HEK293T (cell line): ENCODE data around the gene PGBD5.

Source experiments
- CTCF ChIA-PET: fragments of 350-600 bp; formaldehyde crosslinking; extraction: SDS; loops from one replicate; lab custom pipeline; 2021; ENCODE audit warnings: antibody characterized with exemption, inconsistent platforms; lab: Yijun Ruan, JAX
- POLR2A ChIA-PET: fragments of 350-600 bp; formaldehyde crosslinking; extraction: SDS; loops from one replicate; lab custom pipeline; 2020; ENCODE audit warnings: antibody characterized with exemption, inconsistent platforms; lab: Yijun Ruan, JAX
- DNase-seq: peaks from one replicate; pipeline ENCODE4 v3.0.0; 2012; ENCODE audit warnings: mixed read lengths; ENCODE audit errors: extremely low spot score
- ARNT ChIP-seq: fragments of 450-650 bp; IDR thresholded peaks from 2 replicates; pipeline ENCODE4 v1.6.1; 2017; ENCODE audit warnings: mild to moderate bottlenecking
- BHLHE40 ChIP-seq: fragments of 450-650 bp; IDR thresholded peaks from 2 replicates; pipeline ENCODE4 v1.6.1; 2016; ENCODE audit warnings: mild to moderate bottlenecking, moderate library complexity, borderline replicate concordance
- CTBP1 ChIP-seq: fragments of 450-650 bp; IDR thresholded peaks from 2 replicates; pipeline ENCODE4 v1.6.1; 2016; ENCODE audit warnings: borderline replicate concordance
- ELF4 ChIP-seq: fragments of 450-650 bp; IDR thresholded peaks from 2 replicates; pipeline ENCODE4 v1.6.1; 2017; ENCODE audit warnings: antibody characterized with exemption
- FOXA1 ChIP-seq: fragments of 450-650 bp; IDR thresholded peaks from 2 replicates; pipeline ENCODE4 v1.6.1; 2016; ENCODE audit warnings: mild to moderate bottlenecking
- FOXK2 ChIP-seq: fragments of 450-650 bp; IDR thresholded peaks from 2 replicates; pipeline ENCODE4 v1.6.1; 2016; ENCODE audit warnings: mild to moderate bottlenecking
- FOXM1 ChIP-seq: fragments of 450-650 bp; IDR thresholded peaks from 2 replicates; pipeline ENCODE4 v1.6.1; 2017; ENCODE audit warnings: mild to moderate bottlenecking, borderline replicate concordance
- HDGF ChIP-seq: fragments of 450-650 bp; IDR thresholded peaks from 2 replicates; pipeline ENCODE4 v1.6.1; 2017; ENCODE audit warnings: antibody characterized with exemption, borderline replicate concordance
- L3MBTL2 ChIP-seq: fragments of 450-650 bp; conservative IDR thresholded peaks from 2 replicates; pipeline ENCODE4 v1.6.1; 2016; ENCODE audit warnings: mild to moderate bottlenecking
- LEF1 ChIP-seq: fragments of 450-650 bp; IDR thresholded peaks from 2 replicates; pipeline ENCODE4 v1.6.1; 2017; ENCODE audit warnings: mild to moderate bottlenecking, borderline replicate concordance
- NFRKB ChIP-seq: fragments of 450-650 bp; IDR thresholded peaks from 2 replicates; pipeline ENCODE4 v1.6.1; 2016; ENCODE audit warnings: mild to moderate bottlenecking, moderate library complexity
- SP1 ChIP-seq: fragments of 450-650 bp; IDR thresholded peaks from 2 replicates; pipeline ENCODE4 v1.6.1; 2017
- SUZ12 ChIP-seq: fragments of 450-650 bp; IDR thresholded peaks from 2 replicates; pipeline ENCODE4 v1.6.1; 2016; ENCODE audit warnings: mild to moderate bottlenecking
- TARDBP ChIP-seq: fragments of 450-650 bp; IDR thresholded peaks from 2 replicates; pipeline ENCODE4 v1.6.1; 2016
- ZNF384 ChIP-seq: fragments of 450-650 bp; IDR thresholded peaks from 2 replicates; pipeline ENCODE4 v1.6.1; 2016
- TF ChIP-seq, protein P1 (sequence below): fragments of 450-650 bp; IDR thresholded peaks from 2 replicates; pipeline ENCODE4 v1.6.1; 2016

PGBD5 gene

DNA sequence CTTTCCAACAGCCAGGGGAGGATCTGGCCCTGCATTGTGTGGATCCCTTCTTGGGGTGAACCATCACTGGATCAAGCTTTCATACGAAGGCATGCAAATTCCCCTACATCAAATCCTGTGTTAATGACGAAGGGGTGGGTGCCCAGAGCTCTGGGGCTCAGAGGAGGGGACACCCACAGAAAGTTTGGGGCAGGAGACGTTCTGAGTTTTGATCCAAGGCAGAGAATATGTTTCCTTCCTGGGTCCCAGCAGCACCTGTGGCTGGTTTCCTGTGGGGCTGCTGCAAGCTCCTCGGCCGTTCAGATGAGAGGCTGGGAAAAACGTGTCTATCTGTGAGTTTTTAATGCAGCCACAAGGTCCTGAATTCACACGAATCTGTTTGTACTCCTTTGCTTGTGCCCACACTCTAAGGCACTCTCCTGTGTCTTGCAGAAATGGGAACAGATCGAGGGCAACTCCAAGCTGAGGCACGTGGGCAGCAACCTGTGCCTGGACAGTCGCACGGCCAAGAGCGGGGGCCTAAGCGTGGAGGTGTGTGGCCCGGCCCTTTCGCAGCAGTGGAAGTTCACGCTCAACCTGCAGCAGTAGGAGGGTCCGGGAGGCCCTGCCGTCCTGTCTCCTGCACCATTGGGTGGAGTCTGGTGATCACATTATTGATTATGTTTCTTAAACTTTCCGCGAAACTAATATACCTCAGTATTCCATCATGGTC is 147.1 kb downstream of the PGBD5 start:
- DNase-seq, result no peak
- ChIA-PET POLR2A (no interaction called here), CTCF (no interaction called here)
- TF ChIP-seq ARNT, result no peak
- TF ChIP-seq L3MBTL2, result no peak

DNA sequence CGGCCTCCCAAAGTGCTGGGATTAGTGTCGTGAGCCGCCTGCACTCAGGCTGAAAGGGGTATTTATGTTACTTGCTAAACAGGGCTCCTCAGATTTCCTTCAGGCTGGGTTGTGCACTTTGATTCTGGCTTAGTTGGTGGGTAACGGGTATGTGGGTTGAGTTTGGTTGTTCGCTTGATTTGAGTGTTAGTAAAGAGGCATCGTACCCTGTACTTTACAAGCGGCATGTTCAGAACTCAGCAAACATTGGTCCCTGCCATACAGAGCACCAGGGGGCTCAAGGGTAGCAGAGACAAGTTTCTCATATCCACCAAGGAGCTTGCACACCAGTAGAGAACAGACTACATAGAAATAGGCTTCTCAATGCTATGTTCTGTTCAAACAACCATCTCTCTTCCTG is 147.8 kb downstream of the PGBD5 start:
- CTCF ChIA-PET, result no interaction called here
- POLR2A ChIA-PET, result no interaction called here
- TF ChIP-seq LEF1, result no peak
- TF ChIP-seq FOXK2, result no peak
- no peak for TF ChIP-seq HDGF
- no peak for TF ChIP-seq NFRKB
- TF ChIP-seq TARDBP, result no peak
- no peak for TF ChIP-seq L3MBTL2
- TF ChIP-seq SUZ12, result no peak
- TF ChIP-seq ARNT, result no peak
- no peak for DNase-seq

DNA sequence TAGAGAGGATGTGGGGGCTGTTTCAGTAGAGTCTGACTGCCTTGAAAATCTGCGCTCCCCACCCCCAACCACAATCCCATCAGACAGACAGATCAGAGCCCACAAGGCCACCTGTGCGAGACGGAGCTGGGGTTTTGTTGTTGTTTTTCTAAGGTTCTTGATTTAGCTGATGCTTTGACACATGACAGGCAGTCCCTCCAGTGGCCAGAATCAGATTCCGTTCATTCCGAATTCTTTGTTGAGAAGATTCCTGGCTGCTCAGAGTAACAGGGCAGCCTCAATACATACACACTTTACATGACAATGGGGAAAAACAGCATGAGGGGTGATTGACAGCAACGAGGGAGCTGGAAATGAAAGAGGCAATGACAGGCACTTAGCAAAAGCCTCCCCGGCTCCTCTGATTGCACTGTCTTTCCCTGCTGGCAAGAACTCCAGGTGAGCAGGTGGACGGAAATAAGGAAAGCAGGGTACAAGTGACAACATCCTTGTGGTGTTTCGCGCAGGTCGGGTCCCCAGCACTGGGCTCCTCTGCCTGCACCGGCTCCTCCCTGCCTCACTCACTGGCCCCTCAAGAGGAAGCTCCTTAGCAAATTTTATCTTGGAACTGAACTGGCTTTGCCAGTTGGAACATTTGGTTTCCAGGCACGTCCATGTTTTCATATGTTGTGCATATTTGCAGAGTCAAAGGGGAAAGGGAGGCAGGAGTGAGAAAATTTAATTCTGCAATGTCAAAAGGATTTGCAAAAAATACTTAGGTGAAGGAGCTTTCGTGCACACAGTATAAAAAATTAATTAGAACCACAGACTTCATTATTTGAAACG is 148.7 kb downstream of the PGBD5 start:
- TF ChIP-seq ZNF384, result no peak
- TF ChIP-seq CTBP1, result no peak
- TF ChIP-seq, protein P1, sequence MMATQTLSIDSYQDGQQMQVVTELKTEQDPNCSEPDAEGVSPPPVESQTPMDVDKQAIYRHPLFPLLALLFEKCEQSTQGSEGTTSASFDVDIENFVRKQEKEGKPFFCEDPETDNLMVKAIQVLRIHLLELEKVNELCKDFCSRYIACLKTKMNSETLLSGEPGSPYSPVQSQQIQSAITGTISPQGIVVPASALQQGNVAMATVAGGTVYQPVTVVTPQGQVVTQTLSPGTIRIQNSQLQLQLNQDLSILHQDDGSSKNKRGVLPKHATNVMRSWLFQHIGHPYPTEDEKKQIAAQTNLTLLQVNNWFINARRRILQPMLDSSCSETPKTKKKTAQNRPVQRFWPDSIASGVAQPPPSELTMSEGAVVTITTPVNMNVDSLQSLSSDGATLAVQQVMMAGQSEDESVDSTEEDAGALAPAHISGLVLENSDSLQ, result peak; percentile 44; the same call in 1 of the 2 replicates
- TF ChIP-seq TARDBP, result no peak
- CTCF ChIA-PET, result interaction anchor here (1.0 kb wide), 1 partner anchor 273 kb away, joined by 3 read pairs; no protein-coding TSS in a partner anchor
- no peak for DNase-seq
- POLR2A ChIA-PET, result no interaction called here

DNA sequence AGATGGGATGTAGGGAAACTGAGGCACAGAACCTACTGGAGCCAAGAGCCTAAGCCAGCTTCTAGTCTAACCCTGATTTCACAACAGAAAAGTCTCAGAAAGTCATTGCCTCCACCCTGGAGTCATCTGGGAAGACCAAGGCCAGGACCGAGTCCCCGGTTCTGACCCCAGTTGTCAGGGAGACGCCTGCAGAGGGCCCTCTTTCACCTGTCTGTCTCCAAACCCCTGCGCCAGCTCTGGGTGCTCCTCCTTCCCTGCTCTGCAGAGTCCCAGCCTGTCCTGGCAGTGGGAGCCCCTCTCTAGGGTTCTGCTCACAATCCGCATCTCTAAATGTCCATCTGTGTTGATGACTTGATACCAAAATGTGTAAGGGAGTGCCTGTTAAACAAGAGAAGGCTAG is 149.7 kb downstream of the PGBD5 start:
- CTCF ChIA-PET, result no interaction called here
- TF ChIP-seq FOXM1, result no peak
- TF ChIP-seq ELF4, result no peak
- no peak for TF ChIP-seq SP1
- TF ChIP-seq ZNF384, result no peak
- no peak for TF ChIP-seq SUZ12
- no peak for TF ChIP-seq NFRKB
- no peak for TF ChIP-seq HDGF
- TF ChIP-seq FOXA1, result no peak
- TF ChIP-seq BHLHE40, result no peak
- no peak for DNase-seq
- POLR2A ChIA-PET, result no interaction called here

DNA sequence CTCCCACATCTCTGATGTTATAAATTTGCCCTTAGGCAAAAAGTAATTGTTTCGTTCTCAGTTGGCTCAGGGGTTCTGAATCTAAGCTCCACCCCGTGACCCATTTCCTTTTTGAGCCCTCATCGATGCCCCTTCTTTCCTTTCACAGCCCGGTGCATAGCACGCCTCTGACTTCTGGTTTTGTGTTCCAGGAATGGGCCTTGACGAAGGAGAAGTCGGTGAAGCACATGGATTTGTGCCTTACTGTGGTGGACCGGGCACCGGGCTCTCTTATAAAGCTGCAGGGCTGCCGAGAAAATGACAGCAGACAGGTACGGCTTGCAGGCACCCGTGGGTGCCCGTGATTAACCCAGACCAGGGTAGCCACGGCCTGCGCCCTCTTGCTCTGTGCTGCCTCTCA is 151.9 kb downstream of the PGBD5 start:
- ChIA-PET CTCF (interaction anchor here (0.6 kb wide), 1 partner anchor 557 kb away, joined by 3 read pairs; no protein-coding TSS in a partner anchor), POLR2A (no interaction called here)
- no peak for DNase-seq
- no peak for TF ChIP-seq BHLHE40
- TF ChIP-seq TARDBP, result no peak
- no peak for TF ChIP-seq ZNF384
- TF ChIP-seq L3MBTL2, result no peak
- TF ChIP-seq, protein P1, result no peak
- no peak for TF ChIP-seq FOXK2
- no peak for TF ChIP-seq ARNT
- TF ChIP-seq ELF4, result no peak
- TF ChIP-seq SP1, result no peak
- TF ChIP-seq FOXA1, result no peak
- no peak for TF ChIP-seq FOXM1
- no peak for TF ChIP-seq SUZ12
- TF ChIP-seq LEF1, result no peak
- no peak for TF ChIP-seq HDGF

DNA sequence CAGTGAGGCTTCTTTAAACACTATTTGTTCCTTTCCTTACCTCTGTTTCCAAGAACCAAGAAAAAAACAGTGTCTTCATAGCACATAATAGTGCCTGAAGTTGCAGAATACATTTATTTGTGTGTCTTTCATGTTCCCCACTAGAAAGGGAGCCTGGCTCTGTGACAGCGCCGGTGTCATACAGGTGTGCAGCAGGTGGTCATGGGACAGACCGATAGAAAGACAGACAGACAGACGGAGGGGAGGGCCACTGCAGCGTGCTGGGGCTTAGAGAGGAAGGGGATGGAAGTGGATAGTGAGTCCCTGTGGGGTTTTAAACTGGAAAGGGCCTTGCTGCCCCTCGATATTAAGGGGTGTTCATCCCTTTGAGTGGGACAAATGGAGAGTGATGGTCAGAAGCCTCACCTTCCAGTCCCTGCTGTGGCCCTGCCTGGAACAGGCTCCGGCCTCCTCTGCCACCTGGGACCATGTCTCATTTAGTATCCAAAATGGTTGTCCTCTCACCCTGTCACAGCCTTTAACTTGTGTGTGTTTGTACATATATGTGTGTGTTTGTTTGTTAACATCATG is 152.9 kb downstream of the PGBD5 start:
- no peak for DNase-seq
- TF ChIP-seq FOXK2 (no peak), NFRKB (no peak), FOXA1 (no peak), LEF1 (no peak), SP1 (no peak), HDGF (no peak)
- POLR2A ChIA-PET, result no interaction called here
- CTCF ChIA-PET, result no interaction called here

- DNase-seq, result no peak
- CTCF ChIA-PET, result no interaction called here
- no peak for TF ChIP-seq NFRKB
- no peak for TF ChIP-seq SP1
- no peak for TF ChIP-seq CTBP1
- TF ChIP-seq TARDBP, result no peak
- TF ChIP-seq ELF4, result no peak
- TF ChIP-seq ARNT, result no peak
- TF ChIP-seq SUZ12, result no peak
- TF ChIP-seq LEF1, result no peak
- no peak for TF ChIP-seq FOXA1
- TF ChIP-seq ZNF384, result no peak
- TF ChIP-seq, protein P1, result no peak
- no peak for TF ChIP-seq FOXM1
- no peak for TF ChIP-seq L3MBTL2
- TF ChIP-seq BHLHE40, result no peak
- no peak for TF ChIP-seq HDGF
- POLR2A ChIA-PET, result no interaction called here
Measured at GRCh38 chr1:230272557-230272956, 153.6 kb downstream of the PGBD5 start.
